Suprapubic skin (tissue), 4 donors: Measurements from ENCODE around the gene KSR2. TPM values are rescaled to one million over a fixed set of nuclear protein-coding genes. Genes with fewer than 3 reads are reported as not detected.

ENCODE experiments used
- DNase-seq, 2 donors: peaks; one replicate each; pipeline ENCODE4 v3.0.0-alpha.2; 2019; ENCODE audit warnings: low spot score in 2 of 2
- H3K27ac ChIP-seq: fragments of 200-600 bp; sonication (generic); one replicate; pipeline ENCODE4 v1.5.1; 2019
- H3K27me3 ChIP-seq: fragments of 200-600 bp; sonication (generic); one replicate; pipeline ENCODE4 v1.5.1; 2019
- H3K36me3 ChIP-seq: fragments of 200-600 bp; sonication (generic); one replicate; pipeline ENCODE4 v1.5.1; 2019
- H3K4me1 ChIP-seq: fragments of 200-600 bp; sonication (generic); one replicate; pipeline ENCODE4 v1.5.1; 2019
- H3K4me3 ChIP-seq: fragments of 200-600 bp; sonication (generic); one replicate; pipeline ENCODE4 v1.5.1; 2019; ENCODE audit warnings: mild to moderate bottlenecking
- H3K9me3 ChIP-seq: fragments of 200-600 bp; sonication (generic); one replicate; pipeline ENCODE4 v1.5.1; 2019
- EP300 ChIP-seq: sonication (generic); formaldehyde crosslinking; IDR thresholded peaks from one replicate; pipeline ENCODE4 v1.6.1; 2017; ENCODE audit warnings: antibody characterized with exemption
- POLR2A ChIP-seq, 2 donors: fragments of 450-650 bp; IDR thresholded peaks; one replicate each; pipeline ENCODE4 v1.6.1; 2017; ENCODE audit warnings: antibody characterized with exemption in 2 of 2, mild to moderate bottlenecking in 2 of 2, moderate library complexity in 2 of 2
- POLR2AphosphoS5 ChIP-seq, 3 donors: sonication (generic); formaldehyde crosslinking; IDR thresholded peaks; one replicate each; pipeline ENCODE4 v1.6.1; 2017; ENCODE audit warnings: antibody characterized with exemption in 3 of 3
- WGBS: methylation state at CpG from one replicate; pipeline ENCODE4 v1.1.5; 2018; 5-methylcytosine and 5-hydroxymethylcytosine counted together
- total RNA-seq, 4 donors: library from RNA; depleted of rRNA; stranded (reverse); fragments of >200 nt; gene quantifications; one replicate each; pipeline ENCODE4 v1.1.0, GENCODE V29; 2016
- TF ChIP-seq, protein P1 (sequence below), 2 donors: fragments of 200-600 bp in 1 of 2; fragments of 450-650 bp in 1 of 2; sonication (generic) in 1 of 2; IDR thresholded peaks; one replicate each; pipeline ENCODE4 v1.5.1; 2016 to 2019; ENCODE audit warnings: antibody characterized with exemption in 2 of 2, mild to moderate bottlenecking in 1 of 2, moderate library complexity in 1 of 2

Gene KSR2
- total RNA-seq, 4 donors from 2014 or later, result 0.24 to 0.39 (median 0.38) TPM; not detected in 1

DNA sequence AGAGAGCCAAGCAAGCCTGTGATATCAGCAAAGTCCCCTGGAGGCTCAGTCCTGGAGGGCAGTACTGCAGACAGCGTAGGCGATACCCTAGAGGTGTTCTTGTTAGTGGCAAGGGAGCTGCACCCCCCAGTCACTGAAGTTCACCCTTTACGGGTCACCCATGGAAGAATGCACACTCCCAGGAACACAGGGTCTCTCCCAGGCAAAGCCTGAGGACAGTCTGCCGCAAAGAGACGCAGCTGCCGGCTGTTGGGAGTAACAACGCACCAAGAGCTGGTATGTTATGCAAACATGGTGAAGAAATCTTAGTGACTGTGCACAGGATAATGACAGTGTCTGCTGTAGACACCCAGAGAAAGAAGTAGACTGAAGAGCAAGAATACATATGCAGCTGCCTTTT lies 563.9 kb downstream of the KSR2 start:
- Histone ChIP-seq H3K9me3 (no peaks in the 10 kb centered on the region), H3K4me3 (no peak overlapping the region), H3K27me3 (peaks cover 8% of the 10 kb centered on the region), H3K36me3 (no peaks in the 10 kb centered on the region), H3K4me1 (no peaks in the 10 kb centered on the region), H3K27ac (no peak overlapping the region)
- DNase-seq, result no peak
- no peak for TF ChIP-seq POLR2A (IDR thresholded peaks at IDR 0.05)
- TF ChIP-seq EP300, result no peak
- TF ChIP-seq POLR2AphosphoS5 (IDR thresholded peaks at IDR 0.05), result no peak
- TF ChIP-seq, protein P1, sequence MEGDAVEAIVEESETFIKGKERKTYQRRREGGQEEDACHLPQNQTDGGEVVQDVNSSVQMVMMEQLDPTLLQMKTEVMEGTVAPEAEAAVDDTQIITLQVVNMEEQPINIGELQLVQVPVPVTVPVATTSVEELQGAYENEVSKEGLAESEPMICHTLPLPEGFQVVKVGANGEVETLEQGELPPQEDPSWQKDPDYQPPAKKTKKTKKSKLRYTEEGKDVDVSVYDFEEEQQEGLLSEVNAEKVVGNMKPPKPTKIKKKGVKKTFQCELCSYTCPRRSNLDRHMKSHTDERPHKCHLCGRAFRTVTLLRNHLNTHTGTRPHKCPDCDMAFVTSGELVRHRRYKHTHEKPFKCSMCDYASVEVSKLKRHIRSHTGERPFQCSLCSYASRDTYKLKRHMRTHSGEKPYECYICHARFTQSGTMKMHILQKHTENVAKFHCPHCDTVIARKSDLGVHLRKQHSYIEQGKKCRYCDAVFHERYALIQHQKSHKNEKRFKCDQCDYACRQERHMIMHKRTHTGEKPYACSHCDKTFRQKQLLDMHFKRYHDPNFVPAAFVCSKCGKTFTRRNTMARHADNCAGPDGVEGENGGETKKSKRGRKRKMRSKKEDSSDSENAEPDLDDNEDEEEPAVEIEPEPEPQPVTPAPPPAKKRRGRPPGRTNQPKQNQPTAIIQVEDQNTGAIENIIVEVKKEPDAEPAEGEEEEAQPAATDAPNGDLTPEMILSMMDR (IDR thresholded peaks at IDR 0.05), result no peak
- WGBS, result 54% methylated on average over 7 of the region's 7 CpGs

DNA sequence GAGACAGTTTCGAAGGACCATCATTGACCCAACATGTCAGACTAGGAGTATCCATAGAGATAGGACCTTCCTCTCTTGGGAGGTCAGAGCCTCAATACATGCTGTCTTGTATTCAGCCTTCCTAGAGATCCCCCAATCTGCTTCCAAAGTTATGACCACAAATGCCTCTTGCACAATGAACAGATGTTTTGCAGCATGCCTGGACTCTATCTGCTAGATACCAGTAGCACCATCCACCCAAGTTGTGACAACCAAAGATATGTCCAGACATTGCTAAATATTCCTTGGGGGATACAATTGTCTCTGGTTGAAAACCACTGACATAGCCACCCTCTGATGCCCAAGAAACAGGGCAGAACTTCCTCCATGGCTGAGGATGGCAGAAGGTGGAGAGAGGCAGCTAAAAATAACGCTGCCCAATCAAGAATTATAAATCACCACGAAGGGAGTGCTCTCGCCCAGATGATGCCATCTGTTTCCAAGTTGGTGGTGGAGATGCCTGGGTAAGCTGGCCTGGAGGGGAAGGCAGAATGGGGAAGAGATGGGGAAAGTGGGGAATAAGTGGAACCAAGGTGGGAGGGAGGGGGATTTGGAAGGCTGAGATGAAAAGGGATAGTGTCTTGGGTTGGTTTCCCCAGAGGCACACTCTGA lies 564.5 kb downstream of the KSR2 start:
- TF ChIP-seq EP300 (no peak), POLR2AphosphoS5 (IDR thresholded peaks at IDR 0.05) (no peak), POLR2A (IDR thresholded peaks at IDR 0.05) (no peak)
- TF ChIP-seq, protein P1 (IDR thresholded peaks at IDR 0.05), result no peak
- Histone ChIP-seq H3K4me3 (no peak overlapping the region), H3K27me3 (peaks cover 8% of the 10 kb centered on the region), H3K4me1 (no peaks in the 10 kb centered on the region), H3K27ac (no peak overlapping the region), H3K9me3 (no peaks in the 10 kb centered on the region), H3K36me3 (no peaks in the 10 kb centered on the region)
- DNase-seq, result no peak
- 58% methylated on average over 4 of the region's 4 CpGs for WGBS

DNA sequence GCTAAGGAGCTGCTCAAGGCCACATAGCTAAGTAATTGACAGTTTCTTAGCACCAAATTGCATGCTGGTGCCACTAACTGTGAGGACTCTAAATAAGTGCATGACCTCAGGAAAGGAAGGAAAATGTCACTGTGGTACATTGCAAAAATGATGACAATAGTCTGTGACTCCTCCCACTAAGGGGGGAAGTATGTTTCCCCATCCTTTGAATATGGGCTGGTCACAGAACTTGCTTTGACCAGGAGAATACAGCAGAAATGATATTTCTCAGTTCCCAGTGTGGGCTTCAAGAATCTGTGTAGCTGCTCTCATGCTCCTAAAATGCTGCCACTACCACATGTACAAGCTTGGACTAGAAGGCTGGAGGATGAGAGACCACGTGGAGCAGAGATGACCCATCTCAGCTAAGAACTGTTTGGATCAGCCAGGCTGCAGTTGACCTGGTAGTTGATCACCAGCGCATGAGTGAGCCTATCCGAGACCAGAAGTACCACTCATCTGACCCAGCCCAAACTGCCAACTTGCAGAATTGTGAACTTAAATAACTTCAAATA lies 565.1 kb downstream of the KSR2 start:
- TF ChIP-seq, protein P1 (IDR thresholded peaks at IDR 0.05), result no peak
- TF ChIP-seq POLR2A (IDR thresholded peaks at IDR 0.05) (no peak), EP300 (no peak), POLR2AphosphoS5 (IDR thresholded peaks at IDR 0.05) (no peak)
- Histone ChIP-seq H3K27ac (no peak overlapping the region), H3K27me3 (peaks cover 8% of the 10 kb centered on the region), H3K36me3 (no peaks in the 10 kb centered on the region), H3K4me3 (no peak overlapping the region), H3K4me1 (no peaks in the 10 kb centered on the region), H3K9me3 (no peaks in the 10 kb centered on the region)
- no peak for DNase-seq
- WGBS, result 100% methylated on average over 3 of the region's 3 CpGs

Other genes starting within 250 kb of the KSR2 start
- gene RFC5, start 47.7 kb upstream of the KSR2 start, total RNA-seq, result 10 to 100 TPM in 2 of 4 donors, 1 to 10 TPM in 2; 9.0 to 14.0 (median 10.7) TPM
- 10 to 100 TPM; 46.0 to 74.3 (median 60.7) TPM for gene WSB2, start 92.2 kb upstream of the KSR2 start, total RNA-seq
- gene VSIG10, start 135.0 kb upstream of the KSR2 start, total RNA-seq, result 10 to 100 TPM; 20.4 to 25.9 (median 23.6) TPM
- gene PEBP1, start 167.1 kb upstream of the KSR2 start, total RNA-seq, result 100 to 1,000 TPM; 260 to 443 (median 311) TPM